NCI-H69 (cell line): Measurements from ENCODE around the gene MFAP3.
A peak's percentile ranks its signal among the peaks of the same experiment; 100 is the strongest.
"Not testable (repeated sequence)": the region's sequence is repeated elsewhere in the genome, so short reads cannot be mapped to it uniquely, and the experiment has no call there.

Source experiments
- DNase-seq: peaks from one replicate; lab custom pipeline; 2025; lab: John Stamatoyannopoulos, UW

The MFAP3 gene

GRCh38 chr5:154038707-154039457 lies at the start of gene MFAP3, which contains the start of gene FAM114A2:
Gene MFAP3, plus strand, starts transcription at chr5:154038967. Its CDS starts 10,756 bp downstream, at chr5:154049723.
Gene FAM114A2, minus strand, starts transcription at chr5:154038910. Its CDS starts 3,957 bp downstream, at chr5:154034953.
- DNase-seq: peak; percentile 97

- DNase-seq: no peak
Measured at GRCh38 chr5:153991168-153991567, 47.6 kb upstream of the MFAP3 start.

- DNase-seq: no peak
Measured at GRCh38 chr5:153998010-153998409, 40.8 kb upstream of the MFAP3 start.

- no peak for DNase-seq
Measured at GRCh38 chr5:153998768-153999167, 40.0 kb upstream of the MFAP3 start.

GRCh38 chr5:153999995-154000394 lies 38.8 kb upstream of the MFAP3 start:
- DNase-seq: no peak

- no peak for DNase-seq
Measured at GRCh38 chr5:154000703-154001102, 38.1 kb upstream of the MFAP3 start.

GRCh38 chr5:154002093-154002492 lies 36.7 kb upstream of the MFAP3 start:
- peak; percentile 15 for DNase-seq

GRCh38 chr5:154002511-154003020 lies 36.2 kb upstream of the MFAP3 start:
- DNase-seq: no peak

GRCh38 chr5:154005648-154006047 lies 33.1 kb upstream of the MFAP3 start:
- DNase-seq: no peak

GRCh38 chr5:154010660-154011059 lies 28.1 kb upstream of the MFAP3 start:
- DNase-seq: no peak

- DNase-seq: peak; percentile 6
Measured at GRCh38 chr5:154015071-154015693, 23.6 kb upstream of the MFAP3 start.

GRCh38 chr5:154018919-154019318 lies 19.8 kb upstream of the MFAP3 start:
- DNase-seq: not testable (repeated sequence)

- no peak for DNase-seq
Measured at GRCh38 chr5:154025951-154026350, 12.8 kb upstream of the MFAP3 start.

GRCh38 chr5:154031937-154032489 lies 6.8 kb upstream of the MFAP3 start:
- DNase-seq: peak; percentile 11

GRCh38 chr5:154034944-154035343 lies 3.8 kb upstream of the MFAP3 start:
- DNase-seq: no peak

GRCh38 chr5:154038261-154038706 lies 483 bp upstream of the MFAP3 start:
- DNase-seq: peak; percentile 74

GRCh38 chr5:154039458-154039829 lies 677 bp downstream of the MFAP3 start:
- DNase-seq: no peak

- DNase-seq: no peak
Measured at GRCh38 chr5:154042766-154043165, 4.0 kb downstream of the MFAP3 start.

GRCh38 chr5:154044099-154044498 lies 5.3 kb downstream of the MFAP3 start:
- no peak for DNase-seq

- no peak for DNase-seq
Measured at GRCh38 chr5:154044581-154044980, 5.8 kb downstream of the MFAP3 start.

GRCh38 chr5:154046486-154046885 lies 7.7 kb downstream of the MFAP3 start:
- DNase-seq: no peak

GRCh38 chr5:154047324-154047723 lies 8.6 kb downstream of the MFAP3 start:
- DNase-seq: no peak

- no peak for DNase-seq
Measured at GRCh38 chr5:154049636-154050035, 10.9 kb downstream of the MFAP3 start.
